ENCODE results near the gene EMD.

The EMD gene

DNA sequence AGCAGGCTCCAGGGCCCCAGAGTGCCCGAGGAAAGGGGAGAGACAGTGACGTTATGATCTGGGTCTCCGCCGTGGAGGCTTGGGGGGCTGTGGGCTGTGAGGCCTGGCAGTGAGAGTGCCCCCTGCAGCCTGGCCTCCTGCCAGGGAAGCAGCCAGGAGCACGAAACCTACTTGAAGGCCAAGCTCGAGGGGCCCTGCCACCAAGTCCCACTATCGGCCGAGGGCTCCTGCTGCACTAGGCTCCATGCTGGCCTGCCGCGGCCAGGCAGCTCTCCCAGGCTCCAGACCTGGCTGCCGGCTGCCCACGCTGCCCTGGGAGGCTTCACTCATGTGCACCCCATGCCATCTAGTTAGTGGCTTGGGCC lies 23.3 kb upstream of the EMD start:
- no peak for DNase-seq

DNA sequence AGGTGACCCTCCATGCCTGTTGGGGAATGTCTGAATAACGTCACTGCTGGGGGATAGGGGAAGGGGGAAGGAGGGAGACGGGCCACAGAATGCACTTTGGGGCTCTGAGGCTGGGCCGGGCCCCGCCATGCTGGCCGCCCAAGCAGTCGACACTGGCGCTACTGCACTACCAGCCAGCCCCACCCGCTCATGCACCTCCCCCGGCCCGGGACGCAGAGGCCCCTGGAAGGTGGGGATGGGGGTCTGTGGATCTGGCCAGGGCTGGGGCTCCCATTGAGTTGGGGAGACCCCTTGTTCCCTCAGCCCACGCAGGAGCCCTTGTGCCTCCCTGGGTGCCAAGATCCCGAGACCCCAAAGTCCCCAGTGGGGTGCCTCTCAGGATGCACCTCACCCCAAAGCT lies 22.5 kb upstream of the EMD start:
- no peak for DNase-seq

DNA sequence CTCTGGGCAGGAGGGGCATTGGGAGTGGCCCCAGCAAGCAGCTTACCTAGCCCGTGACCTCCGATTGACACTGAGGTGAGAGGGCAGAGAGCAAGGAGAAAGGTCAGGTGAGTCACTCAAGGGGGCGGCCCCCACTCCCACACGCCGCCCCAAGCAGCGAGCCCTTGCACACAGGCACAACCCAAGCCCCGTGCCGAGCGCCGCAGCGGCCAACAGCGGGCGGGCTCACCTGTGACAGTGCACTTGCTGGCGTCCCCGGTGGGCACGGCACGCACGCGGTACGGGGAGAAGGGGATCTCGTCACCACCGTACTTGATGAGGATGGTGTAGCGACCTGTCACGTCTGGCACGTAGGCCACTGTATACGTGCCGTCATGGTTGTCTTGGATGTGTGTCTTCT lies 21.9 kb upstream of the EMD start:
- DNase-seq, result no peak

DNA sequence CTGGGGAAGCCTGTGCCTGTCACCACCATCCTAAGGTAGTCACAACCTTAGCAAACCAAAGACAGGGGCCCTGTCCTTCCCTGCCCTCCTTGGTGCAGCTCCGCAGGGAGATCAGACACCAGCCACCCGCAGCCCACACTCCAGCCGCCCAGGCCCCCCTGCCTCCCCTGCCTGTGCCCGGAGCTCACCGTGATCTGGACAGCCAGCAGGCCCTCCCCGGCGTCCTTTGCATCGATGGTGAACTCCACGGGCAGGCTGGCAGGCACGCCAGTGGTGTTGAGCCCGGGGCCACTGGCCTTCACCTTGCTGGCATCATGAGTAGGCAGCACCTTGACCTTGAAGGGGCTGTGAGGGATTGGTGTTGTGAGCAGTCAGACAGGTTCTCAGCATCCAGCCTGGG lies 21.1 kb upstream of the EMD start:
- DNase-seq, result no peak

DNA sequence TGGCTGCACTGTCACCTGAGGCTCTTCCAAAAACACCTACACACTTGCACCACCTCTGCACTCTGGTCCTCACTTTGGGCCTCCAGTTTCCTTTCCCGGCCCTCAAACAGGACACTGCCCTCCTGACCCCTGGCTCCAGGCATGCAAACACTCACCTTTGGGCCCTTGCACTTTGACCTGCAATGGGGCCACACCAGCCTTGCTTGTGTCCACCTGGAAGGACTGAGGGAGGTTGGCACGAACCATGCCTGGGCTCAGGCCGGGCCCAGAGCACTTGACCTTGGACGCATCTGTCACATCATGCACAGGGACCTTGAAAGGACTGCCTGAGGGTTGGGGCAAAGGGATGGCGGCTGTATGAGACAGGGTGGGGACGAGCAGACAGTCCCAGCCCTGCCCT lies 20.3 kb upstream of the EMD start:
- no peak for DNase-seq

DNA sequence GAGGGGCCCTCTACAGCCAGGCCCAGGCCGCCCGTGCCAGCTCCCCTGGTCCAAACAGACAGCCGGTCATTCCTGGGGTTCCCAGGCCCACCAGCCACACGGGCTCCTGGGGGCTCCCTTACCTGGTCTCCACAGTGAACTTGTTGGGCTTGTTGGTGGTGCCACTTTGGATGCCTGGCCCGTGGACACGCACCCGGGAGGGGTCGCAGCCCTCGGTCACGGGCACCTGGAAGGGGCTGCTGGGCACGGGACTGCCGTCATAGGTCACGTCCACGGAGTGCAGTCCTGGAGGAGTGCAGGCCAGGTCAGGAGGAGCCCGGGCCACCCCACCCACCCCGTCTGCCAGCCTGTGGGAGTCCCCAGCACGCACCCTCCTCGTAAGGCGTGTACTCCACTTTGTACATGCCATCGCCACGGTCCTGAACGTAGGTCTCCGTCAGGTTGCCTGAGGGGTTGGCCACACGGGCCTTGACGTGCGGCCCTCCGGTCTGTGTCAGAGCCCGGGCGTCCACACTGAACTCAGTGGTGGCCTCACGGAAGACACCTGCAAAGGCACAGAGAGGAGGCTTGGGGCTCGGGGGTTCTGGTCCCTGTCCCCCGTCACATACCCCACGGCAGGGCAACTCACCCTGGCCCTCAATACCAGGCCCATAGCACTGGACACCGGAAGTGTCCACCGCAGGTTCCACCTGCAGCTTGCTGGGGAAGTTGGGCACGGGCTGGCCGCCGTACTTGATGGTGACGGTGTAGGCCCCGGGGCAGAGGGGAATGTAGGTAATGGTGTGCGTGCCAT lies 19.5 kb upstream of the EMD start:
- DNase-seq, result no peak

DNA sequence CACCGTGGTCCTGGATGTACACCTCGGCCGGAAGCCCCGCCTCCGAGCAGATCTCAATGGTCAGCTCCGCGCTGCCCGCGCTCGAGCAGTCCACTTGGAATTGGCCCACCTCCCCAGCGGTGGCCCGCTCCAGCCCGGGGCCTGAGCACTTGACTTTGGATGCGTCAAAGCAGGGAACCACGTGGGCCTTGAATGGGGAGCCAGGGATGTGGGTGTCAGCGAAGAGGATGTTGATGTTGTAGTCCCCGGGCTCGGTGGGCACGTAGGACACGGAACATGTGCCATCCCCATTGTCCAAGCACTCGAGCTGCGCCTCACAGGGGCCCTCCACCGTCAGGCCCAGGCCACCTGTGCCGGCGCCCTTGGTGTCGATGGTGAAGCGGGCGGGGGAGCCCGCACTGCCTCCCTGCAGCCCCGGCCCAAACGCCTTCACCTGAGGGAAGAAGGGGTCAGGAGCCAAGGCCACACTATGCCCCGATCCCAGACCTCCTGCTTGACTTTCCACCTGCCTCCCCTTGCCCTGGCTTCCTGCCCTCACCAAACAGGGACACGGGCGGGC lies 18.9 kb upstream of the EMD start:
- no peak for DNase-seq

DNA sequence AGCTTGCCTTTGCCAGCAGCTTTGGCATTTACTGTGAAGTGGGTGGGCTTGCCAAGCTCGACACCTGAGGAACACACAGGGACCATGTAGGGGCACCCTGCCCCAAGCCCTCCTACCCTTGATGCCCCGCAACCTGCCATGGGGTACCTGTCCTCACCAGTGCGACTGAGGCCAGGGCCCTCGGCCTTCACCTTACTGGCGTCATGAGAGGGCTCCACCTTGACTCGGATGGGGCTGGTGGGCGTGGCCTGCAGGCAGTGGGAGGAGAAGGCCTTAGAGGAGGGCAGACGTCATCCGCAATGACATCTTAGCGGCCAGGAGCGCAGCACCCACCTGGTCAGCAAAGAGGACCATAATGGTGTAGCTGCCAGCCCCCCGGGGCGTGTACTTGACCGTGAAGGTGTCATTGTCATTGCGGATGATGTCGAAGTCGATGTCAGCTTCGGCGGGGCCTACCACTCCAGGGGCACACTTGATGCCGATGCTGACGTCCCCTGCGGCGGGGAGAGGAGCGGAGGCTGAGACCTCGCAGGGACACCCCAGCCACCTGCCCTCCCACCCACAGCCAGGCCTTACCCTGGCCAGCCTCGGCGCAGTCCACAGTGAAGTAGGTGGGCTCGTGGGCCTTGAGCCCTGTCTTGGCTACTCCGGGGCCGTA lies 16.9 kb upstream of the EMD start:
- DNase-seq, result no peak

DNA sequence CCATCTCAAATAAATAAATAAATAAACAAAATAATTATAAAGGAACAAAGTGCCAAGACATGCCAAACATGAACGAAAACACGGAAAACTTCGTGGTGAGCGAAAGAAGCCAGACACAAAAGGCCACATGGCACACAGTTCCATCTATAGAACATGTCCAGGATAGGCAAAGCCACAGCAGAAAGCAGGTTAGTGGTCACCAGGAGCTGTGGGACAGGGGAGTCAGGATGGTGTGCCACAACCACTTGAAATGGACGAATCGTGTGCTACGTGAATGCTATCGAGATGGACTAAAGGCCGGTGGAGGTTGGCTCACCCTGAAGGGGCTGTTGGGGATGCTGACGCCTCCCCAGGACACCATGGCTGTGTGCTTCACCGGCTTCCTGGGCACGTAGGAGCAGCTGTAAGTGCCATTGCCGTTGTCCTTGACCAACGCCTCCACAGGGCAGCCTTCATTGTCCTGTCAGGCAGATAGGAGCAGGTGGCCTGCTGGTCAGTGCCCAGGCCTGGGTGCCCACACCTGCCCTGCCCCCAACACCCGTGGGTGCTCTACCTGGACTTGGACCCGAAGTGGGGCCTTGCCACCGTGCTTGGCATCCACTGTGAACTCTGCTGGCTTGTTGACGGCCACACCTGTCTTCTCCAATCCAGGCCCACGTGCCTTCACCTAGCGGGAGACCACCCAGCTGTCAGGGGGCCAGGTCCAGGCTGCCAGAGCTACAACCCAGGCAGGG lies 15.2 kb upstream of the EMD start:
- DNase-seq, result no peak

DNA sequence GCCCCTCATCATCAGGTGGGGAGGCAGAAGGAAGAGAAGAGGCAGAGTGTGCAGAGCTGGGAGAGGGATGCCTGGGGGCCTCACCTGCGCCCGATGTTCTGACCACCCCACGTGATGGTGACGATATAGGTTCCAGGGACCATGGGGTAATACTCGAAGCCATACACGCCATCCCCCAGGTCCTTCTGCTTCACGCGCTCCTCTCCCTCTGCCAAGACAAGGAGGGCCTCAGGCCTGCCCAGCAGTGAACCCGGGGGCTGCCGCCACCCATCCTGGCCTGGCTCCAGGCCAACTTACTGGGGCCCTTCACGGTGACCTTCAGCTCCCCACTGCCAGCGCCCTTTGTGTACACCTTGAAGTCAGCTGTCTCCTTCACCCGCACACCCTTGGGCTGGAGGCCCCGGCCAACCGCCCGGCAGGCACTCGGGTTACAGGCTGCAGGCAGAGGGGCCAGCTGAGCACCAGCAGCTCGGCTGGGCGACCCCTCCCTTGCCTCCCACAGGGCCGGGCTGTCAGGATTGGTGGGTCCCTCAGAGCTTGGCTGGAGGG lies 14.0 kb upstream of the EMD start:
- DNase-seq, result no peak

DNA sequence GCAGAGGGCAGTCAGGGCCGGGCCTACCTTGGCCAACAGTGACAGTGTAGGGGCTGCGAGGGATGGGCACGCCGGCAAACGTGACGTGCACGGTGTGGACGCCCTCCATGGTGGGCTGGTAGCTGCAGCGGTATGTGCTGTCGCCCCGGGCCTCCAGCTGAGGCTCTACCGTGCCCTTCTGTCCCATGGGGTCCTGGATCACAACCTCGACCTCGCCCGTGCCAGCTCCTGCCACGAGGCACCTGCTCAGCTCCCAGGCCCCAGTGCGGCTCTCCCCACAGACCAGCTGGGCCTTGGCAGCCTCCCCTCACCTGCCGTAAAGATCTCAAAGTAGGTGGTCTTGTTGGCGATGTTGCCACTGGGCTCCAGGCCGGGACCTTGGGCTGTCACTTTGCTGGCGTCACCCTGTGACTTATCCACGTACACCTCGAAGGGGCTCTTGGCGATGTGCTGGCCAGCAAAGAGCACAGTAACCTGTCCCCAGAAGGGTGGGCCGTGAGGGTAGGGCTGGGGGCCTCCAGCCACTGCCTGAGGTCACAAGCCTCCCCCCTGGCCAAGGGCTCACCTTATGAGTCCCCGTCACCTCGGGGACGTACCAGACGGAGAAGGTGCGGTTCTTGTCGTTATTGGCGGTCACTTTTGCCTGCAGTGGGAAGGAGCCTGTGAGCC lies 13.0 kb upstream of the EMD start:
- DNase-seq, result no peak

DNA sequence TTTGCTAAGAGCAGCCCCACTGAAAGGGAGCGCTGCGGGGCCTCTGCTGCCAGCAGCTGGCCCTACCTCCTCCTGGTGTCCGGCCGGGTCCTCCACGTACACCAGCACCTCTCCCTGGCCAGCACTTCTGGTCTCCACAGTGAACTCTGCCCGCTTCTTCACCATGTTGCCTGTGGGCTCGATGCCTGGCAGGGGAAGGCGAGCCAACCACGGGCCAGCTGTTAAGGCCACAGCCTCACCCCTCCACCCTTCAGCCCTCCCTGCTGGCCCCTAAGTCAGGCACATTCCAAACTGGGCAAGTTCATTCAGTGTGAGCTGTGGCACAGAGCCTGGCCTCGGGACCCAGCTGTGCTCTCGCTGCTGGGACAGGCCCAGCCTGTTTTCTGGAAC lies 12.4 kb upstream of the EMD start:
- no peak for DNase-seq

DNA sequence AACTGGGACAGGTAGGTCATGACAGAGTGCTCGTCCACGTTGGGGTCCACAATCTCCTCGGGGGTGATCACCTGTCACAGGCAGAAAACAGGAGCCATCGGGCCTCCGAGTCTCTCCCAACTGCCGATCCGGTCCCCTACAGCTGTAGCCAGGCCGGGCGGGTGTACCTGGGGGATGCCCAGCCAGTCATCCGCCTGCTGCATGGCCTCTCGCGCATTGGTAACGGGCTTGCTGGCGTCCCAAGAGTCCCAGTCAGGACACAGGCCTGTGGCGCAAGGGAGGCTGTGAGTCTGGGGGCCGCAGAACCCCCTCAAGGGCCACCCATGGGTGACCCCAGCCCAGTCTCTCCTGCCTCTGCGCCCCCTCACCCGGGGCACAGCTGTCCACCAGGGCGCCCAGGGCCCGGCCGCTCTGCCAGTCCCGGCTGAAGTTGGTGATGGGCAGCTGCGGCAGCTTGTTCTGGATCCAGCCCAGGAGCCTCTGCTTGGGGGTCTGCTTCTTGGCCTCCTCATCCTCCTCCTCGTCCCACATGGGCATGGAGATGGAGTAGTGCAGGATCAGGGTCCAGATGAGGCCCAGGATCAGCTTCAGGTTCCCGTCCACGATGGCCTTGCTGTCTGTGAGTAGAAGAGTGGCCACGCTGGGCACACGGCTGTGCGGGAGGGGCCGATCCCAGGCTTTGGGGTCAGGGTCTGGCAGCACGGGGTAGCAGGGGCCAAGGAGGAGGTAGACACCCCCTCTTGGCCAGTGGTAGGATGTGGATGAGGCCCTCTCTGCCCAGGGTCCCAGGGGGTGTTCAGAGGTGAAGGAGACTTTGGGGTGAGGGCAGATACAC lies 11.4 kb upstream of the EMD start:
- DNase-seq, result no peak

DNA sequence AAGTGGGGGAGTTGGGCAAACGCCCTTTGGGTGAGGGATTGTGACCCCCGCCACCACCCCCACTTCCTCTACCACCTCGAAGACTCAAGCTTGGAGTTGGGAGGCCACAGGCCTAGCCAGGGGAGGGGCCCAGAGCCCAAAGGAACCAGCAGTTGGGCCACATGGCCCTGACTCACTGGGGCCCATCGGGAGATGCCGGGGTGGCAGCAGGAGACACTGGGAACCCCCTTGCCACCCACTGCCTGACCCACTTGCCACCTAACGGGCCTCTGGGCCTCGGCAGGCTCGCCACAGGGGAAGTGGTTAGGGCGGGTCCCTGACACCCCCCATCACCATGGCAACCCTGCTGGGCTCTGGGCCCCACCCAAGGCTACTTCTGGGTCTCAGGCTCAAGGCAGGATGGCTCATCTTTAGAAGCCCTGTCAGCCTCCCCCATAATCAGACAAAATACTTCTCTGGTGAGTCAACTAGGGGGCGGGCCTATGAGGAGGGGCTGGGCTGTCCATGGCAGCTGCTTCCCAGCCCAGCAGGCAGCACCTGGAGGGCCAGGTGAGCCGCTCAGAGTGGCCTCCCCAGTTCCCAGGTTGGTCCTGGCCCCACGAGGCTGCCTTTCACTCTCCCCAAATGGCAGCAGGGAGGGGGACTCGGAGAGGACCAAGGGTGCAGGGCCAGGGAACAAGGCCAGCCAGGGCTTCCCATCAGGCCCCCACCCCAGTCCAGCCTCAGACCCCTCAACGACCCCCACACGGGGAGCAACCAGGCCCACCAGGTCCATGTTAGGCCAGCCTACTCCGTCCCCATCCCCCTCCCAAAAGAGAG lies 10.3 kb upstream of the EMD start:
- DNase-seq, result peak; percentile 96 to 98 (median 97)

DNA sequence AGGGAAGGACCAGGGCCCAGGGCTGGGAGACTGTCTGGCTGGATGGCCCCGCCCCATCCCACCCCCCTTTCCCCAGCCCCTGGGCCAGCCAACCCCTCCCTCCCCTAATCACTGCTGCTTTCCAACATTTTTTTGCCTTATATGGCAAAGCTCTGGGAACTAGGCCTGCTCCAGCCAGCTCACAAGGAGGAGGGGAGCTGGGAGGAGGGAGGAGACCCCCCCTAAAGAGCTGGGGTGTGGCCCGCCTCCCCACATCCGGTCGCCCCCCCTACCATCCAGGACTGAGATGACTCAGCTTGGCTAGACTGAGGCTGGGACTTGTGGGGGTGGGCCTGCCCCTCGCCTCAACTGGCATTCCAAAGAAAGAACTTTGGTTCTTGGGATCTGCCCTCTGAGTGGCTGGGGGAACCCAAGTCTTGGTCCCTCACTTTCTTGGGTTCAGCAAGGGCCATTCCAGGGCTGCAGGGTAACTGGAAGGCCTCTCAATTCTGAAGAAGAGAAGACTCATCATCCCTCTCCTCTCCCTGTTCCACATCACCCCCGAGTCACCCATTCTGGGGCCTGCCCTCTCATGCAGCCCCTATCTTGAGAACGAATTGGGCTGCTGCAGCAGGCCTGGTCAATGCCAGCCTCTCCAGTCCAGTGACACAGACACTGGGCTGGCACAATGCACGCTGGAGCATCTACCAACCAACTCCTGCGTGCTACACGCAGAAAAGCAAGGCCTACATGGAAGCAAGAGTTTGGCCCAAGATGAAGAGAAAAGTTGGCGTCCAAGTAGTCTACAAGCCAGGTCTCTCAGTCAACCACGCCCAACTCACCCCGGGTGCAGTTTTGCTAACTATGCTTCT lies 9.4 kb upstream of the EMD start:
- peak; percentile 68 to 80 (median 75) for DNase-seq

DNA sequence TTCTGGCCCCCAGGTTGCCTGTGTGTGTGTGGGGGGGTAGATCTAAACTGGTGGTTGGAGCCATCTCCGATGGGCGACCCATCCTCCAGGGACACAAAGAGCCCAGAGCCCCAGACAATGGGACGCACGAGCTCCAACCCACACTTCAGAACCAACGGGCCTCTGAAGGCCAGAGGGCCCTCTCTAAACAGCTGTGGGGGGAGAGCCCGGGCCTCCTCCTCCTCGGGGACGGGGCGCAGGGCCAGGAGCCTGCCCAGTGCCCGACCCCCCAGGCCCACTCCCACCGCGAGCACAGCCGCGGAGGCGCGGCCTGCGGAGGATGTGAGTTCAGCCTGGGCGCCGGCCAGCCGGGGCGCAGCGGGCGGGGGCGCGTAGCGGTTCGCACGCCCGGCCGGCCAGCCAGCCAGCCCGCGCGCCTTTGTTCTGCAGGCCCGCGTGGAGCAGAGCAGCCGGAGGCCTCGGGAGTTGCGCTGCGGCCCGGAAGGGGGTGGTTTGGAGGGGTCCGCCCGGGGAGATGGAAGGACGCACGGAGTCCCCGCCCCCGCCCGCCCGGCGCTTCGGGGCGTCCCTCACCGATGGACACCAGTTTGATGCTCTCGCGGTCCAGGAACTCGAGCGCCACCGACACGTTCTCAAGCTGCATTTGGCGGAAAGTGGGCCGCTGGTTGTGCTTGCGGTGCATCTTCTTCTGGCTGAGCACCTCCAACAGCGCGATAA lies 8.6 kb upstream of the EMD start:
- DNase-seq, result peak in 1 of 3 donors; percentile 39

DNA sequence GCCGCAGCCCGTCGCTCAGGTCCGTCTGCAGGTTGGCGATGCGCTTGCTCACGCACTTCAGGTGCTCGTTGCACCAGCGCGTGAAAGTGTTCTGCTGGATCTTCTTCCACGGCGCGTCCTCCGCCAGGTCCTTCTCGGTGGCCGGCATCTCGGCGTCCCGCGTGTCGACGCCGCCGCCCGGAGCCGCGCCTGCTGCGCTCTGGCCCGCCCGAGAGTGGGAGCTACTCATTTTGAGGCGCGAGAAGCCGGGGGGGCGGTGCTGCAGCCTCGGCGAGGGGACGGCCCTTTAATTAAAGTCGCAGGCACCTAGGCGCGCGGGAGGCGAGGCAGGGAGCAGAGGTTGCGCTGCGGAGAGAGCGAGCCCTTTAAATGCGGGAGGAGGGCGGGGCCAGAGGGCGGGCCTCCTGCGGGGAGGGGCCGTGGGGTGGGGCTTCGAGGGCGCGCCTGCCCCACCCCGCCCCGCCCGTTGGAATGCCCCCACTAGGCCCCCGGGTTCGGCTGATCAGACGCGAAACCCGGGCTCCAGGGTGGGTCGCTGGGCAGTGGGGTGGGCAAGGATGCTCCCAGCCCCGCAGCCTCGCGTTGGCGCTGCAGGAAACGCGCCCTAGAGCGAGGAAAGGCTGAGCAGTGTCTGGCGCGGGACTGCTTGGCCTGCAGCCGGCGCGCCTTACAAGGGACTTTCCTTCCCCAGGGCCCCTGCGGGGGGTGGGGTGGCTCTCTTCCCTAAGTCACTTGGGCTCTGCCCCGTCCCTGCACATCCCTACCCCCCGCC lies 7.9 kb upstream of the EMD start:
- peak; percentile 95 to 96 (median 95) for DNase-seq

DNA sequence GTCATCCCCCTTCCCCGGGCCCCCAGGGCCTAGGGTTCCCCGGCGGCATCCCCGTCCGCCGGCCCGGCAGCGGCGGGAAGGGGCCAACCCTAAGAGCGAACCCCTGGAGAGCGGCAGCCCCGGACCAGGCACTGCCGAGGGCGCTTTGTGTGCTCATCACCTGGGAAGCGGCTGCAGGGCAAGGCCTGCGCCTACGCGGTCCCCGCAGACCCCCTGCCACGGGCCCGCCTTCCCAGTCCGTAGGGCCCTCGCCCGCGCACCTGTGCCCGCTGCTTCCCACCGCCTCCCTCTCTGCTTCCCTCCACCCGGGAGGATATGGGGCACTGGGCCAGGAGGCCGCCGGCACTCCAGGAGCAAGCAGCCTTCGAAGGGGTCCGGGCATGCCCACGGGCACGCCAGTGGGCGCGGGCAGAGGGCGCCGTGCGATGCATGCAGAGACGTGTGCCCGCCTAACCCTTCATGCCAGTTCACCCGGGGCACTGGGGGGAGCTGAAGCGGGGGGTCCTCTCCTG lies 7.2 kb upstream of the EMD start:
- DNase-seq, result no peak
